Lower lobe of right lung (tissue), 2 donors: ENCODE data around the gene NFASC. TPM values are rescaled to one million over a fixed set of nuclear protein-coding genes. Genes with fewer than 3 reads are reported as not detected.
A peak's percentile ranks its signal among the peaks of the same experiment; 100 is the strongest.

Experiments used
- ATAC-seq, 2 donors: fragments of 200-7000 bp; cut with Tn5 transposase; one replicate each; pipeline ENCODE4 v1.9.1; 2020 to 2022; ENCODE audit warnings: mild to moderate bottlenecking in 2 of 2, moderate library complexity in 2 of 2
- DNase-seq: peaks from one replicate; pipeline ENCODE4 v3.0.0-alpha.2; 2020
- H3K27ac ChIP-seq: fragments of 200-600 bp; one replicate; pipeline ENCODE4 v1.8.0; 2022
- H3K27me3 ChIP-seq: fragments of 200-600 bp; one replicate; pipeline ENCODE4 v1.8.0; 2022; ENCODE audit warnings: low read depth
- H3K36me3 ChIP-seq: fragments of 200-600 bp; one replicate; pipeline ENCODE4 v1.8.0; 2022; ENCODE audit warnings: mild to moderate bottlenecking
- H3K4me1 ChIP-seq: fragments of 200-600 bp; one replicate; pipeline ENCODE4 v1.8.0; 2022
- H3K4me3 ChIP-seq: fragments of 200-600 bp; one replicate; pipeline ENCODE4 v1.8.0; 2022; ENCODE audit warnings: mild to moderate bottlenecking
- H3K9me3 ChIP-seq: fragments of 200-600 bp; one replicate; pipeline ENCODE4 v1.8.0; 2022
- intact Hi-C: fragments of 100-400 bp; cut with DNase I; formaldehyde crosslinking; loops from one replicate; pipeline ENCODE4 v1.11.0; 2022
- total RNA-seq: library from RNA; stranded (reverse); fragmentation: NEBNext Ultra II Directional; extraction: Animal tissue kit (Norgen Biotek cat#: 25700); gene quantifications from one replicate; pipeline ENCODE4 v1.2.1, GENCODE V29; 2021
- TF ChIP-seq, protein P1 (sequence below): fragments of 200-600 bp; IDR thresholded peaks from one replicate; pipeline ENCODE4 v1.8.0; 2022; ENCODE audit warnings: antibody characterized with exemption, mild to moderate bottlenecking
- donor health status: DM: no; HTN: yes; CAD: no; lungs with severe emphysema.

NFASC gene
- total RNA-seq, 1 donor from 2014 or later: 12.2 TPM

DNA sequence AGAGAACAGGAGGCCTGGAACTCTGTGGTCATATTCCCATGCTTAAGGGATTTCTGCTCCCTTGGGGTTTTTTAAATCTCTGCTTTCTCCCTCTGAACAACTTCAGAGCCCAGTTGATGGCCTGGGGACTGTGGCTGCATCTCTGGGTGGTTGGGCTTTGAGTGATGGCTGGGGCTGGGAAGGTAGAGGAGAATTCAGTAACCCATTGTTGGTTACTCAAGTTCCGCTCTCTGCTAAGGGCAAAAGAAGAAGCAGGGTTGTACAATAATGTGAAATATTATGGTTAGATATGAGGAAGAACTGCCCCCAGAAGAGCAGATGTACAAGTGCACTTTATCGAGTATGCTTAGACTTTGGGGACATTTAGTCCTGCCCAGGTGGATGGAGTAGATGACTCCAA lies 100.3 kb downstream of the NFASC start:
- peak in 1 of 2 donors; percentile 32 for ATAC-seq
- H3K27ac ChIP-seq: no peak overlapping the region

DNA sequence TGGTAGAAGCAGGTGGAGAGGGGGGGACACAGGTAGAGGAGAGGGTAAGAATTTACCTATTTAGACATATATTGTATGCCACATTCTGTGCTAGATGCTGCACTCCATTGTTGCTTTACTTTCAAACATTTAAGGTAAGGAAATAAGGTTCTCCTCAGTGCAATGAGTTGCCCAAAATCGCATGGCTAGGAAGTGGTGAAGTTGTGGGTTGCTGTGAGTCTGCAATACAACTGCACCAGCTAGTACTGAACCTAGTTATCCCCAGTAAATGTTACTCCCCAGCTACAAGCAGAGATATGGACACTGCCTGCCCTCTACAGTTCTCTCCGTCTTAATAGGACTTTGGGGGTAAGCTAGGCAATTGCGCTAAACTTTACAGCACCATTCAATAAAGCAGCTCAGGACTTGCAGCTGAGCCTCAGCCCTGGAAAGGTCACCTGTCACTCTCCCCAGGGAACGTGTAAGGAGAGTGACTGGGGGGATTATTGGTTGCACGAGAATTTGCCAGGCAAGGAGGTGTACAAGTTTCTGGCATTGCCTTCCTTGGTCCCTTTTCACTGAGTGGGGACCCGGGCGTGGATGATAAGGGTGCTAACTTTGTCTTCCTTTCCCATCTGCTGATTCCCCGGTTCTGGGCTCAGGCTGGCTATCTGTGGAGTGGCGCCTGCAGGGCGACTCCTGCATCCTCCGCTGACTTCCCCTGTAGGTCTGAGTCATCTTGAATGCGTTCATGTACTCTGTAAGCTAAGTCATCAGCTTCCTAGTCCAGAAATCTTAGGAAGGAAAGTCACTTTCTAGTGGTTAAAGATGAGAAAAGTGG lies 101.1 kb downstream of the NFASC start:
- no peak overlapping the region for H3K4me3 ChIP-seq

More for the DNA sequence above, 100.3 kb downstream of the NFASC start:
- Histone ChIP-seq H3K4me1 (no peaks in the 10 kb centered on the region), H3K9me3 (no peaks in the 10 kb centered on the region), H3K27me3 (peaks cover 16% of the 10 kb centered on the region), H3K4me3 (no peak overlapping the region), H3K36me3 (no peaks in the 10 kb centered on the region)
- DNase-seq: no peak
- TF ChIP-seq, protein P1, sequence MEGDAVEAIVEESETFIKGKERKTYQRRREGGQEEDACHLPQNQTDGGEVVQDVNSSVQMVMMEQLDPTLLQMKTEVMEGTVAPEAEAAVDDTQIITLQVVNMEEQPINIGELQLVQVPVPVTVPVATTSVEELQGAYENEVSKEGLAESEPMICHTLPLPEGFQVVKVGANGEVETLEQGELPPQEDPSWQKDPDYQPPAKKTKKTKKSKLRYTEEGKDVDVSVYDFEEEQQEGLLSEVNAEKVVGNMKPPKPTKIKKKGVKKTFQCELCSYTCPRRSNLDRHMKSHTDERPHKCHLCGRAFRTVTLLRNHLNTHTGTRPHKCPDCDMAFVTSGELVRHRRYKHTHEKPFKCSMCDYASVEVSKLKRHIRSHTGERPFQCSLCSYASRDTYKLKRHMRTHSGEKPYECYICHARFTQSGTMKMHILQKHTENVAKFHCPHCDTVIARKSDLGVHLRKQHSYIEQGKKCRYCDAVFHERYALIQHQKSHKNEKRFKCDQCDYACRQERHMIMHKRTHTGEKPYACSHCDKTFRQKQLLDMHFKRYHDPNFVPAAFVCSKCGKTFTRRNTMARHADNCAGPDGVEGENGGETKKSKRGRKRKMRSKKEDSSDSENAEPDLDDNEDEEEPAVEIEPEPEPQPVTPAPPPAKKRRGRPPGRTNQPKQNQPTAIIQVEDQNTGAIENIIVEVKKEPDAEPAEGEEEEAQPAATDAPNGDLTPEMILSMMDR: no peak
- intact Hi-C loops: no loop called here

DNA sequence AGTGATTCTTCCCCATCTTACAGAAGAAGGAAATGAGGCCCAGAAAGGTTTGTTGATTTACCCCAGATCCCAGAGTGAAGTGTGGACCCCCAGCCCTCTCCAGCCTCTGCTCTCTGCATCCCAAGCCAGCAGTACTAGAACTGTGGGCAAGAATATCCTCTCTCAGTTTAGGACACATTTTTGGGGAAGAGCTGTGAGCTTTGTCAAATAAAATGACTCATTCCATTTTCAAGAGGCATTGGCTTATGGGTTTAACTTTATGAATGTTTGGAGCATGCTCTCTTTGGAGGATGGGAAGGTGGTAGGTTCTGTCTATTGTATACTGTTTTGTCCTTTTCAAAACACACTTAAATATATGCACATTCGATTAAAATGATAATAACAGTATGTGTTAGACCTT lies 101.8 kb downstream of the NFASC start:
- no peak for DNase-seq
- intact Hi-C loops: no loop called here
- Histone ChIP-seq H3K27me3 (peaks cover 16% of the 10 kb centered on the region), H3K36me3 (no peaks in the 10 kb centered on the region), H3K4me3 (no peak overlapping the region), H3K4me1 (no peaks in the 10 kb centered on the region), H3K27ac (no peak overlapping the region), H3K9me3 (no peaks in the 10 kb centered on the region)
- no peak for ATAC-seq
- TF ChIP-seq, protein P1: no peak

More for the DNA sequence above, 101.1 kb downstream of the NFASC start:
- ATAC-seq: peak in 1 of 2 donors; percentile 39
- no peaks in the 10 kb centered on the region for H3K9me3 ChIP-seq
- intact Hi-C loops: no loop called here
- H3K27ac ChIP-seq: no peak overlapping the region
- TF ChIP-seq, protein P1: no peak
- DNase-seq: no peak
- H3K36me3 ChIP-seq: no peaks in the 10 kb centered on the region
- peaks cover 16% of the 10 kb centered on the region for H3K27me3 ChIP-seq
- no peaks in the 10 kb centered on the region for H3K4me1 ChIP-seq

GRCh38 chr1:204973449-204973848 lies 102.8 kb downstream of the NFASC start:
- no peak for ATAC-seq
- DNase-seq: no peak
- Histone ChIP-seq H3K36me3 (no peaks in the 10 kb centered on the region), H3K27me3 (peaks cover 8% of the 10 kb centered on the region), H3K4me1 (no peaks in the 10 kb centered on the region), H3K4me3 (no peak overlapping the region), H3K27ac (no peak overlapping the region), H3K9me3 (no peaks in the 10 kb centered on the region)
- TF ChIP-seq, protein P1: no peak
- intact Hi-C loops: no loop called here

DNA sequence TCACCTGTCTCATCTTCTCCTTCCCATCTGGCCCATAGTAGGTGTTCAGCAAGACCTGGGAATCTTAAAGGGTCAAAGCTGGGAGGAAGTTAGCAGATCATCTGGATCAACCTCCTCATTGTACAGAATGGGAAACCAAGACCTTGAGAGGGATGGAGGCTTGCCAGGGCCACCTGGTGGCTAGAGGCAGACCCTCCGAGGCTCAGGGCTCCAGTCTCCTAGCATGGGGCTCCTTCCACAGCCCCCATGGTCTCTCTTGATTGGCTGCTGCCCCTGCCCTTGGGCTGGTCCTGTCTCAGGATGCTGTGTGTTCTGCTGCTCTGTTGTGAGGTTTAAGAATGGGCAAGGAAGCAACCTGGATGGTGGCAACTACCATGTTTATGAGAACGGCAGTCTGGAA lies 103.7 kb downstream of the NFASC start:
- H3K27ac ChIP-seq: no peak overlapping the region
- no peaks in the 10 kb centered on the region for H3K9me3 ChIP-seq
- no peaks in the 10 kb centered on the region for H3K4me1 ChIP-seq
- H3K27me3 ChIP-seq: peaks cover 8% of the 10 kb centered on the region
- no peak overlapping the region for H3K4me3 ChIP-seq
- intact Hi-C loops: no loop called here
- no peak for DNase-seq
- H3K36me3 ChIP-seq: no peaks in the 10 kb centered on the region
- ATAC-seq: no peak
- TF ChIP-seq, protein P1: no peak
